NCI-H82 (cell line): ENCODE measurements around the gene DERL2.

Experiments
- DNase-seq: peaks from one replicate; lab custom pipeline; 2025; lab: John Stamatoyannopoulos, UW

DERL2 gene

DNA sequence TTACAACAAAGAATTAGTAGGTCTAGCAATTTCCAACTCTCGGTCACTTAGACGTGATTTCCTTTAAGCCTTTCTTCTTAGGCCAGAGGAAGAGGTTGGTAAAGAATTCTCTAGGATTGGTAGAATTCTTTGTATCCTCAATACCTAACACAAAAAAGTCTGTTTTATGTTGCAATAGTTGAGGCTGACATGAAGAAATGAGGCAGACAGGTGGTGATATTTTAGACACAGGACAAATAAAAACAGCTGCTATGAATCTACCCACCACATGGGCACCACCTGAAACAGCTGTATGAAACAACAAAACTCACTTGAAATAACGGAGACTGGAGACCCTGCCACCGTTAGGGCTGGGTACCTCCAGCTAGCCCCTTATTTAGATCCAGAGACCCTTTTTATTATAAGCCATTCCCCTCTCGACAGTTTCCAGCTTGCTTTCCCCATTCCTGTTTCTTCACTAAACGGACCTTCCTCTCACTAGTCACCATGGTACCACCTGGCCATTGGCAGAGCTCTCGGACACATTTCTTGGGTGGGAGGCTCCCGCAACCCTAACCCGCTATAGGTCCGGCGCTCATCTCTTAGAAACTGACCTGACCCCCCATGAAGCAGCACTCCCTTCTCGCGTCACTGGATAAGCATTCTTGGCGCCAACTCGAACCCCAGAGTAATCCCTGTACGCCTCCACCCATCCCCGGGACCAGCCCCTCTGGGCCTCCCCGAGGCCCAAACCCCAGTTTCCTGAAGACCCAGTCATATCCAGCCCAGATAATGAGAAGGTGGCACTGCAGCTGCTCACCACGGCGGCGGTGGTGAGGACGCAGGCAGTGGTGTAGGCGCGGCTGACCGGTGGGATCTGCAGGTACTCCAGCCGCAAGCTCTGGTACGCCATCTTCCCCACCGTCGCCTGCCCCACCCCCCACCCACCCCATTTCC is at the start of gene DERL2:
TSS of gene DERL2 (minus strand) at position 909 of the 936 bp plus-strand sequence. CDS start at position 892, 17 bp downstream.
- peak; percentile 81 for DNase-seq

DNA sequence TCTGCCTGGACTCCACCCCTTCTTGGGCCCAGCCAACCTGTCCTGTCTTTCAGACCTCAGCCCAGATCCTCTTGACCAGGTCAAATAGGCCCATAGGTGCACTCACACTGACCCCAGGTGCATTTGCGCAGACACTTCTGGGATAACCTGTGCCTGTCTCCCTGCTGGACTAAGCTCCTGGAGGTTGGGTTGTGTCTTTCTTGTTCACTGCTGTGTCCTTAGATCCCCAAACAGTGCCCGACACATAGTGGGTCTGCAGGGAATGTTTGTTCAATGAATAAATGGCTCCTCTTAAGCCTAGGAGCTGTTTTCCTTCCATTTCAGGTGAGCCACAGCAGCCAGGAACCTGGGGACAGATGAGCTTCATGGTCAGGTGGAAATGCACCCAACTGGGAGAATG is 49.5 kb upstream of the DERL2 start:
- no peak for DNase-seq

DNA sequence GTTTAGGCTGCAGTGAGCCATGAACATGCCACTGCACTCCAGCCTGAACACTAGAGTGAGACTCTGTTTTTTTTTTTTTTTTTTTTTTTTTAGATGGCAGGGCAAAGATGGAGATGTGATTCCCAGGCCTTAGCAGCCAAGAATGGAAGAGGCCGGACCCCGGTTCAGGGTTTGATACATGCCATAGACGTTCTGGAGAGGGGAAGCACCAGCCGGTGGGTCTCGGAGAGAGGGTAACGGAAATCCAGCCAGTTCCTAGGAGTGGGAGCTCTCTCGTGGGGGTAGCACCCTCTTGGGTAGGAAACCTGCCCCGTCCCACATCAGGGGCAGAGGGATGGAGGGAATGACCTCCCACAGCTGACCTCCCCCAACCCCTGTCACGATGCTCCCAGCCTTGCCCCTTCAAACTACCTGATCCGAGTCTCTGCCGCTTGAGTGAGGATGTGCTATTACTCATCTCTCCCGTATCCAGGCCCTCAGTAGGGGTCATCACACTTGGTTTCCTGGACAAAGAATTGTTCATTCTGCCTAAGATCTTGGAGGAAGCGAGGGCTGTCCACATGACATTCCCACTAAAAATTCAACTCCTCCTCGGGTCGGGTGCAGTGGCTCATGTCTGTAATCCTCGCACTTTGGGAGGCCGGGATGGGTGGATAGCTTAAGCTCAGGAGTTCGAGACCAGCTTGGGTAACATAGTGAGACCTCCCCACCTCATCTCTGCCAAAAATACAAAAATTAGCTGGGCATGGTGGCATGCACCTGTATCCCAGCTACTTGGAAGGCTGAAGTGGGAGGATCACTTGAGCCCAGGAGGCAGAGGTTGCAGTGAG is 47.7 kb upstream of the DERL2 start:
- no peak for DNase-seq

DNA sequence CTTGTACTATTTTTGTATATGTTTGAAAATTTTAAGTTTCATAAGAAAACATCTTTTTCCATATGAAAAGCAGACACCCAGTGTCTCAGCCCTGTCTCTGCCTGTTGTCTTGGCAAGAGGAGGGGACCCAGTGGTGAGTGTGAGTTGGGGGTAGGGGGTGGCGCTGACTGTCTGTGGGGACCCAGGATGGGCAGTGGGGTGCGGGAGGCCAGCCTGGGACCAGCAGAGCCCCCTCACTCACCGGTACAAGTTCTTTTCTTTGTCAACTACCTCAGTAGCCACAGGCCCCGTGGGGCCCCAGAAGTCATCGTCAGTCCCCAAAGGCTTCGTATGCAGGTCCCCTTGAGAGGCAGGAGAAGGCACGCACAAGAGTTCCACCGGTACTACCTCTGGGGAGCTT is 46.6 kb upstream of the DERL2 start:
- DNase-seq, result no peak

DNA sequence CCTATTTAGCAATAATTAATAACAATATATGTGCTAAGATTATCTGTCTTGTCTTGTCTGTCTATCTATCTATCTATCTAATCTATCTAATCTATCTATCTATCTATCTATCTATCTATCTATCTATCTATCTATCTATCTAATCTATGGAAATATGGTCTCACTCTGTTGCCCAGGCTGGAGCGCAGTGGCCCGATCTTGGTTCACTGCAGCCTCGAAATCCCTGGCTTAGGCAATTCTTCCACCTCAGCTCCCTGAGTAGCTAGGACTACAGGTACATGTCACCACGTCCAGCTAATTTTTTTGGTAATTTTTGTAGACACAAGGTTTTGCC is 45.1 kb upstream of the DERL2 start:
- no peak for DNase-seq

DNA sequence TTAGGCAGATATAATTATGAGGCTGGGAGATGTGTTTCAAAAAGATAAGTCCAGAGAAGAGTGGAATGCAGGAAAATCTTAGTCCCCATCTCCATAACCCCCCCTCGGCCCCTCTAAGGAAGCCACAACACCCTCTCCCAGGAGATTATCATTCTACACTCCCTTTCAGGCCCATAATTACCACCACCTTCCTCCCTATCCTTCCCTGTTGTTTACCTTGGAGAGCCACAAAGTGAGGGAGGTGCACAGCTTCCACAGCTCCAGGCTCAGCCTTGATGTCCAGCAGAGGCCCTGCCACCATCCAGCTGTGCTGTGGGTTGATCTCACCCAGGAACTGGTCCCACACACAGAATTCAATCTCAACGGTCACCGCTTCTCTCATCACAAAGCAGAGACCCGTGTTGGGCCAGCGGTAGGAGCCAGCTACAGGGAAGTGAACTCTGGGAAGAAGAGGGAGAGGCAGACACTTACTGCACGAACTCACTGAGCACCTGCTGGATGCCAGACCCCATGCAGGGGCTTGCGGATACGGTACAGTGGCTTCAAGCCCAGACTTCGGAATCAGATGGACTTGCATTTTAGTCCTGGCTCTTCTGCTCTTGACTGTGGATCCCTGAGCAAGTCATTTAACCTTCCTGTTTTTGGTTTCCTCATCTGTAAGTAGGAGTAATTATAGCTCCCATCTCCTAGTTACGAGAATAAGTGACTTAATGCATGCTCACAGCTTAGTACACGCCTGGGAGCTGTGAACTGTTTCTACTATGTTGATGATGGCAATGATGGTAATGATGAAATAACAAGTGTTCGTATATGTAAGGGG is 44.5 kb upstream of the DERL2 start:
- no peak for DNase-seq

DNA sequence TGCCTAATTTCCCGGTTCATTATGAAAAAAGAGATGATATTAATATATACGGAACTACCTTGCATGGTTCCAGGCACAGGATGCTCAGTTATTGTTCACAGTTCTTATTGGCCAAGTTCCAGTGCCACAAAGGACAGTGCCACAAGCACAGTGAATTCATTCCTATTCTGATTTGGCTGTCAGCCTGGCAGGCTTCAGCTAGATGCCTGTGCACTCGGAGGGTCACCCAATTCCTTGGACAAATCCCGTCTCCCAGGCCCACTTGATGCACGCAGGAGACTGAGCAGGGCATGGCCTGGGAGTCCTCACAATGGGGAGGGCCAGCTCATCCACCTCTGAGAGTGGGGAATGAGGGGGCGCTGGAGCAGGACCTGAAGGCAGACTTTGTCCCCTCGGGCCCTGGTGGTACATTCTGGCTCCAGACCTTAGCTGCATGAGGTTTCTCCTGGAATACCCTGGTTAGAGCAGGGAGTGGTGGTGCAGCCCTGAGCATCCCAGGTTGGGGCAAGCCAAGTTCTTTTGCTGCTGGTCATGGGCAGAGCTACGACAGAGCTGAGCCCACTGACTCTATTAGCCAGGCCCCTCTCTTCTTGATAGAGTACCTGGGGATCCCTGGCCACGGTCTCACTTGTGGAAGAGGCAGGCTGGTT is 41.7 kb upstream of the DERL2 start:
- DNase-seq, result no peak

DNA sequence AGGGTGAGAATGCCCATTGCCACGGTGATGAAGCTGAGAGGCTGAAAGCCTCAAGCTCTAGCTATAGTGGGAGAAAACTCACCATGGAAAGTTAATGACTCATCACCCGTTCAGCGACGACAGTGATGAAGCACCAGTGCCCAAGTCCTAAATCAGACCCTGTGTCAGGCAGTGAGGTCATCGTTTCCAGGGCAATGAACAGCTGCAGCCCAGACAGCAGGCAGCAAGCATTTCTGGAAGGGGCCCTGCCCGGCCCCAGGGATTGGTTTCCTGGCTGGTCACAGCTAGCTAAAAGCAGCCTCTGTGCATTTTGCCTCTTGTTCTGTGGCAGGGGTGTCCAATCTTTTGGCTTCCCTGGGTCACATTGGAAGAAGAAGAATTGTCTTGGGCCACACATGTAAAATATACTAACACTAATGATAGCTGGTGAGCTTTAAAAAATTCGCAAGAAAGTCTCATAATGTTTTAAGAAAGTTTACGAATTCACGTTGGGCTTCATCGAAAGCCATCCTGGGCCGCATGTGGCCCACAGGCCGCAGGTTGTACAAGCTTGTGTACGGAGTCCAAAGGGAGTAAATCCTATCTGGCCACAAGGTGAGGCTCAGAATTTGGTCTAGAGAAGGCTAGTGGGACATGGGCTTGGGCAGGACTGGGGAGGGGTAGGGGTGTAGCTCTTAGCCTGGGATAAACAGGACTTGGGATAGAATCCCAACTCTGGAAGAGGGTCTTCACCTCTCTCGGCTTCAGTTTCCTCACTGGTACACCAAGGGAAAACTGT is 41.0 kb upstream of the DERL2 start:
- peak; percentile 84 for DNase-seq

DNA sequence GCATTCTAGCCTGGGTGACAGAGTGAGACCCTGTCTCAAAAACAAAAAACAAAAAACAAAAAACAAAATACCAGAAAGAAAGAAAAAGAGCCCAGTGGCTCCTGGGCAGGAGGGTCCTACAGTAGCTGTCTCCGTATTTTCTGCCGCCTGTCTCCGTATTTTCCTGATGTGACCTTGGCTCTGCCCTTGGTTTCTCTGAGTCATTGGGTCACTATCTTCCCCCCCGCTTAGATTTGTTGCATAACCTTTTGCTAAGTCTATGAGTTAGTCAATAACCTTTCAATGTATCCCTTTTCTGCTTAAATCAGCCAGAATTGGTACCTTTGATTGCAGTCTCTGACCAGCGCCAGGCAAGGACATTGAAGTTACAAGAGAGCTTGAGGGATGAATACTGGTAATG is 37.3 kb upstream of the DERL2 start:
- DNase-seq, result no peak

DNA sequence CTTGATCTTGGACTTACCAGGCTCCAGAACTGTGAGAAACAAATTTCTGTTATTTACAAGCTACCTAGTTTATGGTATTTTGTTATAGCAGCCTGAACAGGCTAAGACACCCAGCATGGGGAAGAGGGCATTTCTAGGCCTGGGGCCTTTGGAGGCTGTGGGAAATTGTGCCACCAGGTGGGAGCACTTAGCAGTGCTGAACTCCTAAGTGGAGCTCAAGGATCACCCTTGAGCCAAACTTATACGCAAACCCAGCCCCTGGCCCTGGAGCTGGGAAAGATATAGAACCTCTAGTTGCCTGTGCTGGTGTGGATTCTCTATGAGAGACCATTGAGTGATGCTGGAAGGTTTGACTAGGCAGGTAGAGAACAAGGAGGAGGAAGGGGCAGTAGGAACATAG is 36.5 kb upstream of the DERL2 start:
- no peak for DNase-seq

DNA sequence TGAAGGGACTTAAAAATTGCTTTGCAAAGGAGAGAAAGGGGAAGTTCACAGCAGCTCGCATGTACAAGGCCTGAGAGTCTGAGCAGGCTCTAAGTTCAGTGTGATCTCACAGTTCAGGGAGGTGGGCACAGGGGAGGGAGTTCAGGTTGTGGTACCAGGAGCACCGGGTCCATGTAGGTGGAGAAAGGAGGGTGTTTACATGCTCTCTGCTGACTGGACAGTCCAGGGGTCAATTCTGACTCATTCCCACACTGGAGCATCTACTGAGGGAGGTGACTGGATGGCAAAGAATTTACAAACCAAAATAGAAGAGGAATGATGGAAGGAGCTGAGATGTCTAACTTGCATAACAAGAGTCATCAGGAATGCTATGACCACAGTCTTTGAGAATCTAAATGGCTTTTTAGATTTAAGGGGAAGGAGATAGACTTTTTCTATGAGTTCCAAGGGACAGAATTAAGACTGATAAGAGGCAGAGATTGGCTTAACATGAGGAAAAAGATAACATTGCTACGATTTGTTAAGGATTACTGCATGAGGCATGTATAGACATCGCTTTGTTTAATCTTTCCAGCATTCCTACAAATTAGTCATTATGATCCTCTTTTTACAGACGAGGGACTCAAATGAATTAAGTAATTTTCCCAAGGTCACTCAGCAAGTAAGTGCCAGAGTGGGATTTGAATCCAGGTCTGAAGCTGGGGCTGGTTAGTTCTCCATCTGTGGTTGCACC is 30.2 kb upstream of the DERL2 start:
- no peak for DNase-seq

DNA sequence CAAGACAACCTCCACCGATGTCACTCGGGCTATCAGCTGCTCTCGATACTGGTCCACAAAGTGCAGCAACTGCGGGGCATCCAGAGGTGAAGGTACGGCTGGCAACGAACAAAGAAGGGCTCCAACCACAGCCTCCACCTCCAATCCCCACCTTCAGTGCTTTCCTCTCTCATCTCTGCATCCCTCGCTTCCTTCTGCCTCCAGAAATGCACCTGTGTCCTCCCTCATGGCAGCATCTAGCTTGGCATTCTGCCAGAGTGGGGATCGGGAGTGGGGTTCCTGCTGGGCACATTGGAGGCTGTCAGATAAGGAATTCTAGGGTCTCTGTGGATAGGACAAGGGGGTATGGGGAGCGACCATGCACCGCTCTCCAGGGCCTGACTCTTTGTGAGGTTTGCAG is 29.0 kb upstream of the DERL2 start:
- DNase-seq, result no peak

DNA sequence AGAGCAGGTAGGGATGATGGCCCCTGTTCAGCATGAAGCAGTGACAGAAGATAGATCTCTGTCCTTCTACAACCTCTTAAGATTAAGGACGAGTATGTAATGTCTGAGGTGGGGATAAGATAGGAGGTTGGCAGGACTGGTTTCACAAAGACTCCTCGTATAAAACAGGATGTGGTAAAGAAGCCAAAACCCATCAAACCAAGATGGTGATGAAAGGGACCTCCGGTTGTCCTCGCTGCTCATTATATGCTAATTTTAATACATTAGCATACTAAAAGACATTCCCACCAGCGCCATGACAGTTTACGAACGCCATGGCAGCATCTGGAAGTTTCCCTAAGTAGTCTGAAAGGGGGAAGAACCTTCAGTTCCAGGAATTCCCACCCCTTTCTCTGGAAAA is 27.6 kb upstream of the DERL2 start:
- no peak for DNase-seq

DNA sequence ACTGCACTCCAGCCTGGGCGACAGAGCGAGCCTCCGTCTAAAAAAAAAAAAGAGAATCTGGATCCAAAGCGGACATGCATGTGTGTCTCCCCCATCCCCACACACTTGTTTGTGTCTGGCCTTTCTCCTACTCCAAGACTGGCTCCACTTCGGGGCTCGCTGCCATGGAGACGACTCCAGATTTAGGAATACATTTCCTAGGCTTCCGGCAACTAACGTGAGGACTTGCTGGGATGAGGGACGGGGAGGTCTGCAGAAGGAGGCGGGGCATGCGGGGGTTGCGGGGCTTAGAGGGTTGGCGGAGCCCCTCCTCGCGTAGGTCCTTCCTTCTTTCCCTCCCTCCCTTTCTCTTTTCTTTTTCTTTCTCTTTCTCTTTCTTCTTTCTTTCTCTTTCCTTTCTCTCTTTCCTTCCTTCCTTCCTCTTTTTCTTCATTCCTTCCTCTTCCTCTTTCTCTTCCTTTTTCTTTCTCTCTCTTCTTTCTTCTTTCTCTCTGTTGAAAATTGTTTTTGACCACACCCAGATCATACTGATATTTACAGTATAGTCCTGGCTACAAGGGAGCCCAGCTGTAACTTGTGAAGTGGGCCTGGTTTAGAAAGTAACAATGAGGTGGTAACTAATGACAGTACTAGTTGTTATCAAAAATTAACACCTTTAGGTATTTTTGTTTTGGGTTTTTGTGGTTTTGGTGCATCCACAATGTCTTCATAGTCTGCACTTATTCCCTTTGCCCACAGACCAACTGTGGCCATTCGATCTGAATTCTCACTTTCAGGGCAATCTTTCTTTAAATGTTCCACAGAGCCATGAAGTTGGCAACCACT is 25.6 kb upstream of the DERL2 start:
- DNase-seq, result peak; percentile 31

DNA sequence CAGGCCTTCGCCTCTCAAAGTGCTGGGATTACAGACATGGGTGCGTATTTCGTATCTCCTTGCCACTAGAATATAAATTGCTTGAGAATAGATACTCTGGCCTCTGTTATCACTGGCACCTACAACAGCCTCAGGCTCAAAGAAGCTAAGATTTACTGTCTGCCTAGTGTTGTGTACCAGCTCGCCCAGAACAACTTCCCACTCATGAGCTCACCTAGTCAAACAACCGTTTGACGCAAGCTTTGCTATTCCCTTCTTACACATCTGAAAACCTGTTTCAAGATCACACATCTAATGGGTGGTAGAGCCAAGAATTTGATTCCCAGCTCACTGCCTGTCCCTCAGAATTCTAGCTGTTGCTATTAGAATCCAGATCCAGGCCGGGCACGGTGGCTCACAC is 24.8 kb upstream of the DERL2 start:
- no peak for DNase-seq

DNA sequence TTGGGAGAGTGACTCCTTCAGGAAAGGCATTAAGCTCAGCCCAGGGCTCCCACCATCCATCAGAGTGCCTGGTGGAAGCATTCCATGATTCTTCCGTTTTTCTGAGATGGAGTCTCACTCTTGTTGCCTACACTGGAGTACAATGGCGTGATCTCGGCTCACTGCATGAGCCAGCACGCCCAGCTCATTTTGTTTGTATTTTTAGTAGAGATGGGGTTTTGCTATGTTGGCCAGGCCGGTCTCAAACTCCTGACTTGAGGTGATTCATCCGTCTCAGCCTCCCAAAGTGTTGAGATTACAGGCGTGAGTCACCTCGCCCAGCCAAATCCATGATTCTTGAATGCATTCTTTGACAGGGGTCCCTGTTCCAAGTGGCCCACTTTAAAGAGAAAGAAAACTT is 23.5 kb upstream of the DERL2 start:
- no peak for DNase-seq

DNA sequence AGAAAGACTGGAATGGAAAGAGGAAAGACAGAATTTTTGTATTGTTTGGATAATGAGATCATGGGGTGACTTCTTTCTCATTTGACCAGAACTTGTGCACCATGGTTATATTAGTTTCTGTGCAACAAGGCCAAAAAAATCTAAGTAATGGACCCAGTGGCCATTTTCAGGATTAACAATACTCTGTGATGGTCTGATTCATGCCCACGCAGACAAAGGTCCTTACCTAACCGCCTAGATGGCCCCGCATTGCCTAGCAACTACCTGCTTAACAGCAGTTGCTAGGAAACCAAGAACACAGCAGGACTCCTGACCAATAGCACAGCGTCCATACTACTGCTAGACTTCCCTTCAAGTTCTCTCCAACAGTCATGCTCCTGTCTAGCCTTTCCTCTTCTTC is 22.8 kb upstream of the DERL2 start:
- peak; percentile 61 for DNase-seq

DNA sequence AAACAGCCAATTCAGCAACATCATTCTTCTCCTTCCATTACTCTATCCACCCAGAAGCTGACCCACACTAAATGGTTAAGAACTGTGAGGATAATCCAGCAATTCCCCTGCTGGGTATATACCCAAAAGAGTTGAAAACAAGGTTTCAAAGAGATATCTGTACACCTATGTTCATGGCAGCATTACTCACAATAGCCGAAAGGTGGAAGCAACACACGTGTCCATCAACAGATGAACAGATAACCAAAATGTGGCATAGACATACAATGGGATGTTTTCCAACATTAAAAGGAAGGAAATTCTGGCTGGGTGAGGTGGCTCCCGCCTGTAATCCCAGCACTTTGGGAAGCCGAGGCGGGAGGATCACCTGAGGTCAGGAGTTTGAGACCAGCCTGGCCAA is 20.3 kb upstream of the DERL2 start:
- no peak for DNase-seq

DNA sequence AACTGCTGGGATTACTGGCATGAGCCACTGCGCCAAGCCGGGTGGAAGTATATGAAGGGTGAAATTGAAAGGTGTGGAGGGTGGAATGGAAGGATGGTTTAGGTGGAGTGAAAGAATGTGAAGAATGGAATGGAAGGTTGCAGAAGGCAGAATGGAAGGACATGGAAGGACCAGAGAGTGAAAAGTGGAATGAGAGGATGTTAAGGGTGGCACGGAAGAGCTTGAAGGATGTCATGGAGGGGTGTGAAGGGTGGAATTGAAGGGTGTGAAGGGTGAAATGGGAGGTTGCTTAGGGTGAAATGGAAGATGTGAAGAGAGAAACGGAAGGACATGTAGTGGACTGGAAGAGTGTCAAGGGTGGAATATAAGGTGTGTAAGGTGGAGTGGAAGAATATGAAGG is 16.6 kb upstream of the DERL2 start:
- DNase-seq, result no peak

DNA sequence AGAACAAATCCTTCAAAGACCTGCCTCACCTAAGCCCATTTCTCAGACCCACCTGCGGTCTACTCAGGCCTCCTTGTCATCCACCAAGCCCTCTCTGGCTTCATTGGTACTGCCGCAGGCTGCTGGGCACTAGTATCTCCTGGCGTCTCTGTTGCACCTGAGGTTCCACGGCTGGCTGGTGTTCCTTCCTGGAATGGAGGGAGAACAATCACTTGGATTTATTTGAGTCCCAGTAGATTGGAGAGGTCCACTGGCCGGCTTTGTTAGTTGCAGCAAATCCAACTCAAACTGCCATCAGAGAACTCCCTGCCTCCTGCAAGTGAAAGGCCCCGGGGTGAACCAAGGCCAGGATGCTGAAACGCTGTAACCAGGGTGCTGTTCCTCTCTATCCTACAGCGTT is 15.7 kb upstream of the DERL2 start:
- no peak for DNase-seq
